ENCODE data around the gene MITF. TPM values are rescaled to one million over a fixed set of nuclear protein-coding genes. Genes with fewer than 3 reads are reported as not detected.

The MITF gene
- total RNA-seq, 1 experiment from 2014 or later: 1.9 TPM

DNA sequence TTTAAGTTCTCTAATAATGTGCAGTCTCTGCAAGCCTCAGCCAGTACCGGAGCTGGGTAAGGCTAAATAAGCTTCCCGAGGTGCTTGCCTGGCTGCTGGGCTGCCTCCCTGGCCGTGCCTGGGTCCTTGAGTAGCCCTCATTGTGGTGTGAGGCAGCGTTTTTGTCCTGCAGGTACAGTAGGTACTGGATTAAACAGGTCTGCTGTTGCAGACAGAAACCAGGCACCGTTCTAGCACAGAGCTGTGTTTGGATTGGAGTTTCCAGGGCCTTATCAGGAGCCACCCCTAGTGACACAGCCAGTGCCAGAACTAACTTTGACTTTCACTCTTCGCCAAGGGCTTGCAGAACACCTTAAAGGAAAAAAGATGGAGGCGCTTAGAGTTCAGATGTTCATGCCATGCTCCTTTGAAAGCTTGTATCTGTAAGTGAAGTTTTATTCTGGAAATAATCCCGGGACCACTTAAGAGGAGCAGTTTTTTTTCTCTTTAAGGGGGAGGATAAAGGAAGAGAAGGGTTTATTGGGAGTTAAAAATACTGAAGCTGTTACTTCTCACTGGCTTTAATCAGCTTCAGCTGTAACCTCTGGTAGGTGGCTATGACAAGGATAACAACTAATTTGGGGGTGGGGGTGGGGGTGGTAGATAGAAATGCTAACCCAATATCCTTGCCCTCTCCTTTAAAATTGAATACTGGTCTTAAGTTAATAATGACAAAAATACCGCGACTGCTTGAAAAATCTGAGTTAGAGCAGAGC is 126.8 kb downstream of the MITF start:
- Histone ChIP-seq H3K9ac (ENCODE audit: low read length) (no peak overlapping the region), H3K9me3 (ENCODE audit: control insufficient read depth in 1 of 2, insufficient read depth in 1 of 2, low read depth in 1 of 2, low read length in 2 of 2) (0 out of 4 replicates have a peak, but pooled peaks cover 0 to 2% of the 10 kb centered on the region in 2 experiments), H4K20me1 (ENCODE audit: insufficient read depth) (no peaks in the 10 kb centered on the region), H3K4me1 (ENCODE audit: control insufficient read depth in 1 of 2, insufficient read depth in 2 of 2, low read length in 2 of 2) (no peaks in the 10 kb centered on the region), H3K27me3 (ENCODE audit: insufficient read depth, low read length) (no peaks in the 10 kb centered on the region), H3K27ac (ENCODE audit: low read depth, low read length) (no peak overlapping the region), H3K9me2 (ENCODE audit: insufficient read depth) (no peaks in the 10 kb centered on the region), H3K4me2 (ENCODE audit: low read length) (no peak overlapping the region), H3K4me3 (replicated peaks in 1 of 2; ENCODE audit: low read depth in 1 of 2, low read length in 2 of 2) (no peak overlapping the region), H3K79me2 (ENCODE audit: insufficient read depth, low read length) (no peaks in the 10 kb centered on the region), H2AFZ (ENCODE audit: low read depth, low read length, poor library complexity, severe bottlenecking) (no peak overlapping the region), H3K36me3 (ENCODE audit: control insufficient read depth in 1 of 2, insufficient read depth in 2 of 2, low read length in 2 of 2) (no peaks in the 10 kb centered on the region)
- no TSS peak for BruUV-seq (replicated peaks)
- ChIA-PET POLR2A (no interaction called here), RAD21 (ENCODE audit: low non-redundant PET in 1 of 2, low total read pairs in 2 of 2, uncharacterized antibody in 2 of 2, unreplicated experiment in 2 of 2) (no interaction called here), CTCF (no interaction called here)
- no peak for TF ChIP-seq CBX3 (IDR thresholded peaks at IDR 0.05; ENCODE audit: low read depth)
- intact Hi-C loops (cut with micrococcal nuclease): no loop called here
- ATAC-seq (no peak), DNase-seq (ENCODE audit: low read depth, low spot score) (no peak)

DNA sequence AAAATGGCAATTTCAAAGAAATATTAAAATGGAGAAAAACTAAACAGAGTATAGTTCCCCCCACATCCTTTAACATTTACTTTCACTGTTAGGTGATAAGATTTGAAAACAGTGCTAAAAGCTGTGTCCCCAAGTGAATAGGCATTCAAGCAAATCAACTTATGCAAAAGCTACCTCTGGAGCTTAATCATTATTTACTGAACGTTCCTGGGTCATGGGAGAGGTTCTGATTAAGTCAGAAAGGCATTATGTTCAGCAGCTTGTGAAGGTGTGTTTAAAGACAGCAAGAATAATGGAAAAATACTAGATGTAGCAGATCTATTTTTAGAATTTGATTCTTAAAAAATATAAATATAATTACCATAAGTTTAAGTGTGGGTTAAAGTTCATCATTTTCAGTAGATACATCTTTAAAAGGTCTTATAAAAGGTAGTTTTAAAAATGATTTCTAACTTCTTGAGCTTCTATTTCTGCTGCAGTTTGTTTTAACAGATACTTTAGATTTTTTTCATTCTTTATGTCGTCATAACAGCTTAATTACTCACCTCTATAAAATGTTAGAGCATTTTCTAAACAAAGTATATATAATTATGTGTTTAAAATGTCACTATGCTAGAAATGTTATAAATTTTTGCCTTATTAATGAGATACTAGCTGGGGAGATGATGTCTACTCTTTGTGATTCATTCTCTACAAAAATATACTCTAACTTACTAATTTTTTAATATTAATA is 127.9 kb downstream of the MITF start:
- RAD21 ChIA-PET (ENCODE audit: low non-redundant PET in 1 of 2, low total read pairs in 2 of 2, uncharacterized antibody in 2 of 2, unreplicated experiment in 2 of 2): no interaction called here

More for the DNA sequence above, 127.9 kb downstream of the MITF start:
- no peak for DNase-seq (ENCODE audit: low read depth, low spot score)
- TF ChIP-seq POLR2AphosphoS5 (IDR thresholded peaks at IDR 0.05; ENCODE audit: low read depth, low read length): no peak
- TF ChIP-seq, protein P1, sequence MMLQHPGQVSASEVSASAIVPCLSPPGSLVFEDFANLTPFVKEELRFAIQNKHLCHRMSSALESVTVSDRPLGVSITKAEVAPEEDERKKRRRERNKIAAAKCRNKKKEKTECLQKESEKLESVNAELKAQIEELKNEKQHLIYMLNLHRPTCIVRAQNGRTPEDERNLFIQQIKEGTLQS (IDR thresholded peaks at IDR 0.05): no peak
- TF ChIP-seq, protein P2, sequence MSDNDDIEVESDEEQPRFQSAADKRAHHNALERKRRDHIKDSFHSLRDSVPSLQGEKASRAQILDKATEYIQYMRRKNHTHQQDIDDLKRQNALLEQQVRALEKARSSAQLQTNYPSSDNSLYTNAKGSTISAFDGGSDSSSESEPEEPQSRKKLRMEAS (IDR thresholded peaks at IDR 0.05): no peak
- TF ChIP-seq, protein P3, sequence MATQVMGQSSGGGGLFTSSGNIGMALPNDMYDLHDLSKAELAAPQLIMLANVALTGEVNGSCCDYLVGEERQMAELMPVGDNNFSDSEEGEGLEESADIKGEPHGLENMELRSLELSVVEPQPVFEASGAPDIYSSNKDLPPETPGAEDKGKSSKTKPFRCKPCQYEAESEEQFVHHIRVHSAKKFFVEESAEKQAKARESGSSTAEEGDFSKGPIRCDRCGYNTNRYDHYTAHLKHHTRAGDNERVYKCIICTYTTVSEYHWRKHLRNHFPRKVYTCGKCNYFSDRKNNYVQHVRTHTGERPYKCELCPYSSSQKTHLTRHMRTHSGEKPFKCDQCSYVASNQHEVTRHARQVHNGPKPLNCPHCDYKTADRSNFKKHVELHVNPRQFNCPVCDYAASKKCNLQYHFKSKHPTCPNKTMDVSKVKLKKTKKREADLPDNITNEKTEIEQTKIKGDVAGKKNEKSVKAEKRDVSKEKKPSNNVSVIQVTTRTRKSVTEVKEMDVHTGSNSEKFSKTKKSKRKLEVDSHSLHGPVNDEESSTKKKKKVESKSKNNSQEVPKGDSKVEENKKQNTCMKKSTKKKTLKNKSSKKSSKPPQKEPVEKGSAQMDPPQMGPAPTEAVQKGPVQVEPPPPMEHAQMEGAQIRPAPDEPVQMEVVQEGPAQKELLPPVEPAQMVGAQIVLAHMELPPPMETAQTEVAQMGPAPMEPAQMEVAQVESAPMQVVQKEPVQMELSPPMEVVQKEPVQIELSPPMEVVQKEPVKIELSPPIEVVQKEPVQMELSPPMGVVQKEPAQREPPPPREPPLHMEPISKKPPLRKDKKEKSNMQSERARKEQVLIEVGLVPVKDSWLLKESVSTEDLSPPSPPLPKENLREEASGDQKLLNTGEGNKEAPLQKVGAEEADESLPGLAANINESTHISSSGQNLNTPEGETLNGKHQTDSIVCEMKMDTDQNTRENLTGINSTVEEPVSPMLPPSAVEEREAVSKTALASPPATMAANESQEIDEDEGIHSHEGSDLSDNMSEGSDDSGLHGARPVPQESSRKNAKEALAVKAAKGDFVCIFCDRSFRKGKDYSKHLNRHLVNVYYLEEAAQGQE (IDR thresholded peaks at IDR 0.05; ENCODE audit: low read depth): no peak
- no peak for TF ChIP-seq SIN3A (IDR thresholded peaks at IDR 0.05; ENCODE audit: low read depth)
- TF ChIP-seq POLR2A (IDR thresholded peaks at IDR 0.05; ENCODE audit: borderline replicate concordance, extremely low read depth, insufficient read depth, insufficient read length): no peak
- no peak for TF ChIP-seq ZBTB33 (IDR thresholded peaks at IDR 0.05; ENCODE audit: extremely low read depth, insufficient replicate concordance, low read length)
- no peak for TF ChIP-seq CBX3 (IDR thresholded peaks at IDR 0.05; ENCODE audit: low read depth)
- Histone ChIP-seq H3K9me3 (ENCODE audit: control insufficient read depth in 1 of 2, insufficient read depth in 1 of 2, low read depth in 1 of 2, low read length in 2 of 2) (0 out of 4 replicates have a peak, but pooled peaks cover 0 to 2% of the 10 kb centered on the region in 2 experiments), H2AFZ (ENCODE audit: low read depth, low read length, poor library complexity, severe bottlenecking) (no peak overlapping the region), H3K27ac (ENCODE audit: low read depth, low read length) (no peak overlapping the region), H3K9me2 (ENCODE audit: insufficient read depth) (no peaks in the 10 kb centered on the region), H4K20me1 (ENCODE audit: insufficient read depth) (no peaks in the 10 kb centered on the region), H3K4me1 (ENCODE audit: control insufficient read depth in 1 of 2, insufficient read depth in 2 of 2, low read length in 2 of 2) (no peaks in the 10 kb centered on the region), H3K36me3 (ENCODE audit: control insufficient read depth in 1 of 2, insufficient read depth in 2 of 2, low read length in 2 of 2) (no peaks in the 10 kb centered on the region), H3K4me2 (ENCODE audit: low read length) (no peak overlapping the region), H3K4me3 (replicated peaks in 1 of 2; ENCODE audit: low read depth in 1 of 2, low read length in 2 of 2) (no peak overlapping the region), H3K79me2 (ENCODE audit: insufficient read depth, low read length) (no peaks in the 10 kb centered on the region), H3K27me3 (ENCODE audit: insufficient read depth, low read length) (no peaks in the 10 kb centered on the region), H3K9ac (ENCODE audit: low read length) (no peak overlapping the region)
- POLR2A ChIA-PET: no interaction called here
- CTCF ChIA-PET: no interaction called here
- intact Hi-C loops (cut with micrococcal nuclease): no loop called here
- no TSS peak for BruUV-seq (replicated peaks)
- ATAC-seq: no peak

Data from HCT116 (cell line).